Upper lobe of left lung (tissue), 4 donors: ENCODE results near the gene TMEM114.
"Not testable (repeated sequence)": the region's sequence is repeated elsewhere in the genome, so short reads cannot be mapped to it uniquely, and the experiment has no call there.

Source experiments
- EP300 ChIP-seq, 4 donors: sonication (generic); formaldehyde crosslinking; IDR thresholded peaks; one replicate each; pipeline ENCODE4 v1.5.1; 2017; ENCODE audit warnings: antibody characterized with exemption in 4 of 4, control low read depth in 2 of 4
- POLR2A ChIP-seq, 4 donors: fragments of 450-650 bp; IDR thresholded peaks; one replicate each; pipeline ENCODE4 v1.5.1; 2016 to 2017; ENCODE audit warnings: antibody characterized with exemption in 4 of 4, mild to moderate bottlenecking in 2 of 4
- POLR2AphosphoS5 ChIP-seq, 2 donors: sonication (generic); formaldehyde crosslinking; IDR thresholded peaks; one replicate each; pipeline ENCODE4 v1.5.1; 2017; ENCODE audit warnings: antibody characterized with exemption in 2 of 2
- TF ChIP-seq, protein P1 (sequence below), 6 experiments: fragments of 450-650 bp in 4 of 6; fragments of 200-600 bp in 2 of 6; sonication (generic) in 2 of 6; IDR thresholded peaks; one replicate each; pipeline ENCODE4 v1.5.1; 2016 to 2019; ENCODE audit warnings: antibody characterized with exemption in 6 of 6

DNA sequence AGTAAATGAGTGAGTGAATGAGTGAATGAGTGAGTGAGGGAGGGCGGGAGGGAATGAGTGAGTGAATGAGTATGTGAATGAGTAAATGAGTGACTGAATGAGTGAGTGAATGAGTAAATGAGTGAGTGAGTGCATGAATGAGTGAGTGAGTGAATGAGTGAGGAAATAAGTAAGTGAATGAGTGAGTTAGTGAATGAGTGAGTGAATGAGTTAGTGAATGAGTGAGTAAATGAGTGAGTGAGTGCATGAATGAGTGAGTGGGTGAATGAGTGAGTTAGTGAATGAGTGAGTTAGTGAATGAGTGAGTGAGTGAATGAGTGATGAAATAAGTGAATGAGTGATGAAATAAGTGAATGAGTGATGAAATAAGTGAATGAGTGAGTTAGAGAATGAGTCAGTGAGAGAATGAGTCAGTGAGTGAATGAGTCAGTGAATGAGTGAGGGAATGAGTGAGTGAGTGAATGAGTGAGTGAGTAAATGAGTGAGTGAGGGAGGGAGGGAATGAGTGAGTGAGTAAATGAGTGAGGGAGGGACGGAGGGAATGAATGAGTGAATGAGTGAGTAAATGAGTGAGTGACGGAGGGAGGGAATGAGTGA is 26.3 kb downstream of the TMEM114 start:
- TF ChIP-seq, protein P1, sequence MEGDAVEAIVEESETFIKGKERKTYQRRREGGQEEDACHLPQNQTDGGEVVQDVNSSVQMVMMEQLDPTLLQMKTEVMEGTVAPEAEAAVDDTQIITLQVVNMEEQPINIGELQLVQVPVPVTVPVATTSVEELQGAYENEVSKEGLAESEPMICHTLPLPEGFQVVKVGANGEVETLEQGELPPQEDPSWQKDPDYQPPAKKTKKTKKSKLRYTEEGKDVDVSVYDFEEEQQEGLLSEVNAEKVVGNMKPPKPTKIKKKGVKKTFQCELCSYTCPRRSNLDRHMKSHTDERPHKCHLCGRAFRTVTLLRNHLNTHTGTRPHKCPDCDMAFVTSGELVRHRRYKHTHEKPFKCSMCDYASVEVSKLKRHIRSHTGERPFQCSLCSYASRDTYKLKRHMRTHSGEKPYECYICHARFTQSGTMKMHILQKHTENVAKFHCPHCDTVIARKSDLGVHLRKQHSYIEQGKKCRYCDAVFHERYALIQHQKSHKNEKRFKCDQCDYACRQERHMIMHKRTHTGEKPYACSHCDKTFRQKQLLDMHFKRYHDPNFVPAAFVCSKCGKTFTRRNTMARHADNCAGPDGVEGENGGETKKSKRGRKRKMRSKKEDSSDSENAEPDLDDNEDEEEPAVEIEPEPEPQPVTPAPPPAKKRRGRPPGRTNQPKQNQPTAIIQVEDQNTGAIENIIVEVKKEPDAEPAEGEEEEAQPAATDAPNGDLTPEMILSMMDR (IDR thresholded peaks at IDR 0.05), result not testable (repeated sequence)
- TF ChIP-seq EP300, POLR2A, POLR2AphosphoS5 (IDR thresholded peaks at IDR 0.05): not testable (repeated sequence)
